OCI-LY7 (cell line): ENCODE data around the gene SLC17A1. TPM values are rescaled to one million over a fixed set of nuclear protein-coding genes. Genes with fewer than 3 reads are reported as not detected.
A peak's percentile ranks its signal among the peaks of the same experiment; 100 is the strongest.

Experiments
- BruUV-seq: library from RNA; stranded (reverse); fragments of 400-500 nt; replicated peaks from 2 replicates; lab custom pipeline; 2021; lab: Mats Ljungman, UMichigan
- CTCF ChIA-PET: fragments of 300-600 bp; sonication (Branson Sonifier 250); formaldehyde crosslinking; loops from one replicate; lab custom pipeline; 2022; ENCODE audit warnings: antibody characterized with exemption; ENCODE audit not compliant: unreplicated experiment; lab: Charles Lee
- POLR2A ChIA-PET: fragments of 300-600 bp; sonication (Branson Sonifier 250); formaldehyde crosslinking; loops from one replicate; lab custom pipeline; 2022; ENCODE audit warnings: antibody characterized with exemption; lab: Charles Lee
- DNase-seq: peaks from one replicate; pipeline ENCODE4 v3.0.0-alpha.2; 2015; ENCODE audit warnings: low spot score
- H2AFZ ChIP-seq: fragments of 200-600 bp; sonication (generic), shearing (Covaris generic); 2 replicates; pipeline ENCODE4 v1.6.1; 2014; ENCODE audit warnings: mild to moderate bottlenecking, antibody characterized with exemption, low read length, moderate library complexity
- H3K27ac ChIP-seq: fragments of 200-600 bp; sonication (generic); 2 replicates; pipeline ENCODE4 v1.5.1; 2014; ENCODE audit warnings: mixed run types, low read depth, mild to moderate bottlenecking, moderate library complexity, low read length, inconsistent platforms; ENCODE audit not compliant: poor library complexity, severe bottlenecking
- H3K36me3 ChIP-seq: fragments of 200-600 bp; sonication (generic); 2 replicates; pipeline ENCODE4 v1.6.1; 2014; ENCODE audit warnings: mild to moderate bottlenecking, antibody characterized with exemption, low read length, moderate library complexity, mixed read lengths; ENCODE audit not compliant: insufficient read depth
- H3K4me1 ChIP-seq: fragments of 200-600 bp; sonication (generic); 2 replicates; pipeline ENCODE4 v1.5.1; 2014; ENCODE audit warnings: mild to moderate bottlenecking, low read length; ENCODE audit not compliant: insufficient read depth, poor library complexity, severe bottlenecking
- H3K4me2 ChIP-seq: fragments of 200-600 bp; sonication (generic); 2 replicates; pipeline ENCODE4 v1.6.1; 2014; ENCODE audit warnings: mild to moderate bottlenecking, low read length
- H3K4me3 ChIP-seq: fragments of 200-600 bp; sonication (generic); 2 replicates; pipeline ENCODE4 v1.5.1; 2014; ENCODE audit warnings: mild to moderate bottlenecking, low read depth, low read length; ENCODE audit not compliant: poor library complexity, severe bottlenecking
- H3K79me2 ChIP-seq: fragments of 200-600 bp; sonication (generic); 2 replicates; pipeline ENCODE4 v1.6.1; 2016; ENCODE audit warnings: low read depth, mild to moderate bottlenecking, low read length, moderate library complexity, mixed read lengths; ENCODE audit not compliant: insufficient read depth
- H3K9me2 ChIP-seq: fragments of 200-600 bp; sonication (generic); 2 replicates; pipeline ENCODE4 v1.6.1; 2016; ENCODE audit warnings: mild to moderate bottlenecking, low read length, mixed read lengths; ENCODE audit not compliant: insufficient read depth
- H3K9me3 ChIP-seq: fragments of 200-600 bp; sonication (generic); 2 replicates; pipeline ENCODE4 v1.6.1; 2014; ENCODE audit warnings: mild to moderate bottlenecking, mixed run types, low read length, mixed read lengths
- H4K20me1 ChIP-seq: fragments of 200-600 bp; sonication (generic); 2 replicates; pipeline ENCODE4 v1.6.1; 2014; ENCODE audit warnings: mild to moderate bottlenecking, antibody characterized with exemption, low read length, moderate library complexity, mixed read lengths; ENCODE audit not compliant: insufficient read depth
- EZH2phosphoT487 ChIP-seq: fragments of 200-600 bp; sonication (generic); IDR thresholded peaks from 2 replicates; pipeline ENCODE4 v1.6.1; 2018; ENCODE audit warnings: low read depth, borderline replicate concordance, mild to moderate bottlenecking, mixed run types, antibody characterized with exemption, low read length, moderate library complexity, mixed read lengths
- intact Hi-C: fragments of 100-400 bp; cut with micrococcal nuclease; formaldehyde crosslinking; loops from one replicate; pipeline ENCODE4 v1.10.0; 2022; ENCODE audit not compliant: unreplicated experiment
- total RNA-seq, 2 experiments: library from RNA; depleted of rRNA in 1 of 2; stranded (reverse); fragments of >200 nt in 1 of 2; shearing (Covaris generic) in 1 of 2; gene quantifications; 2 replicates each; pipeline ENCODE4 v1.2.3, GENCODE V29; 2014 to 2022
- TF ChIP-seq, protein P1 (sequence below): fragments of 200-600 bp; sonication (generic); conservative IDR thresholded peaks from 2 replicates; pipeline ENCODE4 v1.5.1; 2014; ENCODE audit warnings: mild to moderate bottlenecking, antibody characterized with exemption, low read length, moderate library complexity, mixed read lengths

The SLC17A1 gene
- total RNA-seq, 2 experiments from 2014 or later: not detected

DNA sequence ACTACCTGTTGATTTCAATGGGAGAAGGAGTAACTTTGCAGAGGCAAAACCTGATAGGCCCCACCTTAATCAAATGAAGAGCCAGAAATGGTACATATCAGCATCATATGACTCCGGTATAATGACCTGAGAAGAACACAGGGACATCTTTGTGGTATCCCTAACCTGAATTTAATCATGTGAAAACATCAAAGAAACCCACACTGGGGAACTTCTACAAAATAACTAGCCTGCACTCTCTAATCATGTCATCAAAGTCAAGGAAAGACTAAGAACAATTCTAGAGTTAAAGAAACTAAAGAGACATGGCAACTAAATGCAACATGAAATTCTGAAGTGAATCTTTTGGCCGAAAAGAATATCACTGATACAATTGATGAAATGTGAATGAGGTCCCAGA, 42.4 kb downstream of the SLC17A1 start:
- no peak for DNase-seq
- ChIA-PET POLR2A (no interaction called here), CTCF (no interaction called here)
- TF ChIP-seq, protein P1, sequence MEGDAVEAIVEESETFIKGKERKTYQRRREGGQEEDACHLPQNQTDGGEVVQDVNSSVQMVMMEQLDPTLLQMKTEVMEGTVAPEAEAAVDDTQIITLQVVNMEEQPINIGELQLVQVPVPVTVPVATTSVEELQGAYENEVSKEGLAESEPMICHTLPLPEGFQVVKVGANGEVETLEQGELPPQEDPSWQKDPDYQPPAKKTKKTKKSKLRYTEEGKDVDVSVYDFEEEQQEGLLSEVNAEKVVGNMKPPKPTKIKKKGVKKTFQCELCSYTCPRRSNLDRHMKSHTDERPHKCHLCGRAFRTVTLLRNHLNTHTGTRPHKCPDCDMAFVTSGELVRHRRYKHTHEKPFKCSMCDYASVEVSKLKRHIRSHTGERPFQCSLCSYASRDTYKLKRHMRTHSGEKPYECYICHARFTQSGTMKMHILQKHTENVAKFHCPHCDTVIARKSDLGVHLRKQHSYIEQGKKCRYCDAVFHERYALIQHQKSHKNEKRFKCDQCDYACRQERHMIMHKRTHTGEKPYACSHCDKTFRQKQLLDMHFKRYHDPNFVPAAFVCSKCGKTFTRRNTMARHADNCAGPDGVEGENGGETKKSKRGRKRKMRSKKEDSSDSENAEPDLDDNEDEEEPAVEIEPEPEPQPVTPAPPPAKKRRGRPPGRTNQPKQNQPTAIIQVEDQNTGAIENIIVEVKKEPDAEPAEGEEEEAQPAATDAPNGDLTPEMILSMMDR: no peak
- no peak for TF ChIP-seq EZH2phosphoT487
- H3K4me3 ChIP-seq: no peak overlapping the region
- no peaks in the 10 kb centered on the region for H3K9me2 ChIP-seq
- H3K79me2 ChIP-seq: no peaks in the 10 kb centered on the region
- H3K4me2 ChIP-seq: no peak overlapping the region
- BruUV-seq: no TSS peak
- H3K36me3 ChIP-seq: no peaks in the 10 kb centered on the region
- H4K20me1 ChIP-seq: no peaks in the 10 kb centered on the region
- no peak overlapping the region for H3K27ac ChIP-seq
- no peak overlapping the region for H2AFZ ChIP-seq
- H3K4me1 ChIP-seq: no peaks in the 10 kb centered on the region
- intact Hi-C loops: no loop called here
- no peaks in the 10 kb centered on the region for H3K9me3 ChIP-seq

DNA sequence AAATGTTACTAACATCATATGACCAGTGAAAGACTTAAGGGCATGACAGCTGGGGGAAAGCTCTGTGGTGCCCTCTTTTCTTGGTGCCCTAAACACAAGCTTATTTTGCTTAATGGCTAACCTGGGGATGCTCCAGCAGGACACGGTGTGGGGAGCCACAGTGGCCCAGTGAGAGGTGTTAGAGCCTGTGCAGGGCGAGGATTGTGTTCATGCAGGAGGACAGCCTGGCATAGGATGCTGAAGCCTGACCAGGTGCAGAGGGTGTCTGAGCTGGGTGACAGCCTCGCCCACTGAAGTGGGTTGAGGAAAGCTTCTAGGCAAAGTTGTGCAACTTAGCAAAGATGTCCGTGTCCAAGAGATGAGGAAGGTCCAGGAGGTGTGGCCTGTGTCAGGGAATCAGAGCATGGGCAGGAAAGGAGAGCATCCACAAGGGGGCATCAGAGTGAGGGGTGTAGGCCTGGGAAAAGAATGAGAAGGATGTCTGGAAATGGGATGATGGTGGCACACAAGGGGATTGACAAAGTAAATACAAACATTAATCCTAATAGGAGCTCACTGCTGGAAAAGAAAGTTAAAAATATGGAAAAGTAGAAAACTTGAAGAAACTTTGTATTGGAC, 43.4 kb downstream of the SLC17A1 start:
- H2AFZ ChIP-seq: no peak overlapping the region
- H4K20me1 ChIP-seq: no peaks in the 10 kb centered on the region
- ChIA-PET POLR2A (interaction anchor here (0.6 kb wide), 1 partner anchor 270 kb away, joined by 3 read pairs; no protein-coding TSS in a partner anchor), CTCF (no interaction called here)
- H3K27ac ChIP-seq: no peak overlapping the region
- no peaks in the 10 kb centered on the region for H3K9me2 ChIP-seq
- H3K36me3 ChIP-seq: no peaks in the 10 kb centered on the region
- BruUV-seq: no TSS peak
- no peak overlapping the region for H3K4me3 ChIP-seq
- TF ChIP-seq EZH2phosphoT487: no peak
- TF ChIP-seq, protein P1: peak; percentile 75
- no peak overlapping the region for H3K4me2 ChIP-seq
- intact Hi-C loops: loop anchor here (1.0 kb wide), 1 partner anchor 215 kb away; no protein-coding TSS in a partner anchor
- H3K4me1 ChIP-seq: no peaks in the 10 kb centered on the region
- DNase-seq: peak; percentile 35
- H3K9me3 ChIP-seq: no peaks in the 10 kb centered on the region
- H3K79me2 ChIP-seq: no peaks in the 10 kb centered on the region

DNA sequence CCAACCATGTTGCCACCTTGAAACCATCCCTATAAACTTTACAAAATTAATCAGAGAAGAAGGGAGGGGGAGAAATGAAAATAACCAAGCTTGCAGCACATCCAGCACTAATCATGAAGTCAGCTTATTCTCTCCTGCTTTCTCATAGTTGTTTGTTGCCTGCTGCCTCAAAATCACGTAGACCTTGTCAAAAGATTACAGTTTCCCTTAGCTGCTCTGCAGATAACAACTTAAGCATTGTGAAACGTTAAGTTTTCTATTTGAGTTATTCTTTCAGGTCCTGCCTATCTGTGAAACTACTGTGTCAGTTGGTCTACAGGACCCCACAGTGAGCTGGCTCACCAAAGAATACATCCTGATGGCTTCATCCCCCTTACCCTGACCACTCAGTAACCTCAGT, 44.4 kb downstream of the SLC17A1 start:
- ChIA-PET POLR2A (no interaction called here), CTCF (no interaction called here)
- Histone ChIP-seq H2AFZ (no peak overlapping the region), H3K4me3 (no peak overlapping the region), H3K4me2 (no peak overlapping the region), H3K4me1 (no peaks in the 10 kb centered on the region), H3K79me2 (no peaks in the 10 kb centered on the region), H3K27ac (no peak overlapping the region), H3K36me3 (no peaks in the 10 kb centered on the region), H4K20me1 (no peaks in the 10 kb centered on the region), H3K9me2 (no peaks in the 10 kb centered on the region), H3K9me3 (no peaks in the 10 kb centered on the region)
- intact Hi-C loops: no loop called here
- TF ChIP-seq EZH2phosphoT487: no peak
- TF ChIP-seq, protein P1: no peak
- no TSS peak for BruUV-seq
- DNase-seq: no peak
